Thyroid gland (tissue), 4 donors: ENCODE measurements around the gene NPHS1. TPM values are rescaled to one million over a fixed set of nuclear protein-coding genes. Genes with fewer than 3 reads are reported as not detected.

ENCODE experiments used
- DNase-seq, 2 donors: peaks; one replicate each; pipeline ENCODE4 v3.0.0-alpha.2; 2019
- H3K27ac ChIP-seq, 3 donors: fragments of 200-600 bp; sonication (generic); 1 replicate in 2 of 3; 2 replicates in 1 of 3; pipeline ENCODE4 v1.5.1; 2016 to 2019; ENCODE audit warnings: mild to moderate bottlenecking in 1 of 3, moderate library complexity in 1 of 3
- H3K27me3 ChIP-seq: fragments of 200-600 bp; sonication (generic); one replicate; pipeline ENCODE4 v1.5.1; 2019
- H3K36me3 ChIP-seq, 2 donors: fragments of 200-600 bp; sonication (generic); one replicate each; pipeline ENCODE4 v1.5.1; 2016 to 2019
- H3K4me1 ChIP-seq, 2 donors: fragments of 200-600 bp; sonication (generic); one replicate each; pipeline ENCODE4 v1.5.1; 2017 to 2019
- H3K4me3 ChIP-seq, 3 donors: fragments of 200-600 bp; sonication (generic); replicated peaks in 1 of 3; 1 replicate in 2 of 3; 2 replicates in 1 of 3; pipeline ENCODE4 v1.5.1; 2016; ENCODE audit warnings: mild to moderate bottlenecking in 1 of 3
- H3K9me3 ChIP-seq: fragments of 200-600 bp; sonication (generic); one replicate; pipeline ENCODE4 v1.5.1; 2017
- CTCF ChIP-seq, 6 experiments: fragments of 200-600 bp in 3 of 6; fragments of 450-650 bp in 3 of 6; sonication (generic) in 3 of 6; IDR thresholded peaks; one replicate each; pipeline ENCODE4 v1.5.1; 2016 to 2019; ENCODE audit warnings: antibody characterized with exemption in 6 of 6, mild to moderate bottlenecking in 2 of 6, inconsistent platforms in 1 of 6, moderate library complexity in 1 of 6
- POLR2A ChIP-seq, 2 donors: fragments of 450-650 bp; IDR thresholded peaks; one replicate each; pipeline ENCODE4 v1.6.1; 2017; ENCODE audit warnings: antibody characterized with exemption in 2 of 2, mild to moderate bottlenecking in 2 of 2, moderate library complexity in 1 of 2
- WGBS, 2 donors: methylation state at CpG; one replicate each; pipeline ENCODE4 v1.1.5; 2017; 5-methylcytosine and 5-hydroxymethylcytosine counted together
- intact Hi-C: fragments of 100-400 bp; cut with DNase I; formaldehyde crosslinking; loops from one replicate; pipeline ENCODE4 v1.15.1; 2023
- total RNA-seq, 4 donors: library from RNA; depleted of rRNA; stranded (reverse); fragments of >200 nt; gene quantifications; one replicate each; pipeline ENCODE4 v1.2.3, GENCODE V29; 2016

NPHS1 gene
- total RNA-seq, 4 donors from 2014 or later, result not detected

- 76 to 97% methylated on average over 2 to 5 of the region's 9 CpGs for WGBS, 2 donors
- no peaks in the 10 kb centered on the region for H3K9me3 ChIP-seq
- H3K4me3 ChIP-seq, result no peak overlapping the region
- no peaks in the 10 kb centered on the region for H3K36me3 ChIP-seq
- intact Hi-C loops, result no loop called here
- TF ChIP-seq CTCF (IDR thresholded peaks at IDR 0.05) (no peak), POLR2A (IDR thresholded peaks at IDR 0.05) (no peak)
- no peak overlapping the region for H3K27ac ChIP-seq
- DNase-seq, result no peak
- peaks cover 1% of the 10 kb centered on the region for H3K27me3 ChIP-seq
- H3K4me1 ChIP-seq, result peaks cover 0 to 8% of the 10 kb centered on the region in 2 donors
Measured at GRCh38 chr19:35791814-35792279, 60.5 kb downstream of the NPHS1 start.

GRCh38 chr19:35790981-35791813, 61.1 kb downstream of the NPHS1 start:
- peak; percentile 83 to 86 for DNase-seq
- intact Hi-C loops, result no loop called here
- H3K27me3 ChIP-seq, result no peaks in the 10 kb centered on the region
- no peak overlapping the region for H3K4me3 ChIP-seq
- H3K9me3 ChIP-seq, result no peaks in the 10 kb centered on the region
- peaks cover 0 to 8% of the 10 kb centered on the region in 2 donors for H3K4me1 ChIP-seq
- no peak overlapping the region for H3K27ac ChIP-seq
- TF ChIP-seq CTCF (IDR thresholded peaks at IDR 0.05) (peak in 1 of 6 experiments; percentile 5), POLR2A (IDR thresholded peaks at IDR 0.05) (no peak)
- no peaks in the 10 kb centered on the region for H3K36me3 ChIP-seq
- 33 to 45% methylated on average over 12 to 14 of the region's 20 CpGs for WGBS, 2 donors

- Histone ChIP-seq H3K27ac (no peak overlapping the region), H3K27me3 (no peaks in the 10 kb centered on the region), H3K36me3 (no peaks in the 10 kb centered on the region), H3K4me1 (peaks cover 0 to 8% of the 10 kb centered on the region in 2 donors), H3K9me3 (no peaks in the 10 kb centered on the region), H3K4me3 (no peak overlapping the region)
- DNase-seq, result no peak
- TF ChIP-seq POLR2A (IDR thresholded peaks at IDR 0.05) (no peak), CTCF (IDR thresholded peaks at IDR 0.05) (no peak)
- intact Hi-C loops, result no loop called here
- 57 to 91% methylated on average over 5 to 15 of the region's 19 CpGs for WGBS, 2 donors
Measured at GRCh38 chr19:35789978-35790944, 62.0 kb downstream of the NPHS1 start.

- TF ChIP-seq POLR2A (IDR thresholded peaks at IDR 0.05) (no peak), CTCF (IDR thresholded peaks at IDR 0.05) (no peak)
- Histone ChIP-seq H3K4me3 (no peak overlapping the region), H3K9me3 (no peaks in the 10 kb centered on the region), H3K36me3 (no peaks in the 10 kb centered on the region), H3K4me1 (peaks cover 0 to 8% of the 10 kb centered on the region in 2 donors), H3K27ac (no peak overlapping the region), H3K27me3 (no peaks in the 10 kb centered on the region)
- intact Hi-C loops, result no loop called here
- no peak for DNase-seq
- 89% methylated on average over 7 of the region's 11 CpGs for WGBS, 2 donors
Measured at GRCh38 chr19:35789195-35789977, 62.9 kb downstream of the NPHS1 start.
